Activated naive CD4-positive, alpha-beta T cell treated with anti-CD3 and anti-CD28 coated beads, Interleukin-2, amount 50 U/mL, for 72 hours (primary cell): ENCODE data around the gene VAV3. TPM values are rescaled to one million over a fixed set of nuclear protein-coding genes. Genes with fewer than 3 reads are reported as not detected.
A peak's percentile ranks its signal among the peaks of the same experiment; 100 is the strongest.

ENCODE experiments used
- ATAC-seq, 2 donors: fragments of 150-1000 bp; cut with Tn5 transposase; 2 replicates each; pipeline ENCODE4 v1.10.0; 2021; ENCODE audit warnings: mild to moderate bottlenecking in 2 of 2, moderate library complexity in 2 of 2
- DNase-seq, 2 donors: peaks; one replicate each; pipeline ENCODE4 v3.0.0; 2021 to 2022; ENCODE audit warnings: low spot score in 2 of 2
- H3K27ac Mint-ChIP-seq, 2 donors: one replicate each; pipeline ENCODE4 v1.8.0; 2022; ENCODE audit warnings: mild to moderate bottlenecking in 2 of 2, mixed read lengths in 2 of 2
- H3K36me3 Mint-ChIP-seq, 2 donors: one replicate each; pipeline ENCODE4 v1.8.0; 2022; ENCODE audit warnings: mixed read lengths in 2 of 2
- H3K9me3 Mint-ChIP-seq, 2 donors: one replicate each; pipeline ENCODE4 v1.8.0; 2022; ENCODE audit warnings: mixed read lengths in 2 of 2
- total RNA-seq, 2 donors: library from RNA; stranded (reverse); gene quantifications; one replicate each; pipeline ENCODE4 v1.2.3, GENCODE V29; 2022

Gene VAV3
- total RNA-seq, 2 donors from 2014 or later: 1.8 to 4.7 TPM

DNA sequence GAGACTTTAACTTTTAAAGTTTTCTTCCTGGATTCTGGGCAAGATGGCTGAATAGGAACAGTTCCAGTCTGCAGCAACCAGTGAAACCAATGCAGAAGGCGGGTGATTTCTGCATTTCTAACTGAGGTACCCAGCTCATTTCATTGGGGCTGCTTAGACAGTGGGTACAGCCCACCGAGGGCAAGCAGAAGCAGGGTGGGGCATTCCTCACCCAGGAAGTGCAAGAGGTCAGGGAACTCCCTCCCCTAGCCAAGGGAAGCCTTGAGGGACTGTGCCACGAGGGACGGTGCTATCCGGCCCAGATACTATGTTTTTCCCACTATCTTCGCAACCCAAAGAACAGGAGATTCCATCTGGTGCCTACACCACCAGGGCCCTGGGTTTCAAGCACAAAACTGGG, 121.0 kb downstream of the VAV3 start:
- DNase-seq: no peak
- no peak for ATAC-seq
- Mint-ChIP-seq H3K36me3 (peaks cover 13 to 32% of the 10 kb centered on the region in 2 donors), H3K9me3 (peaks cover 0 to 6% of the 10 kb centered on the region in 2 donors), H3K27ac (peak overlapping the region in 1 of 2 donors; percentile 72)

DNA sequence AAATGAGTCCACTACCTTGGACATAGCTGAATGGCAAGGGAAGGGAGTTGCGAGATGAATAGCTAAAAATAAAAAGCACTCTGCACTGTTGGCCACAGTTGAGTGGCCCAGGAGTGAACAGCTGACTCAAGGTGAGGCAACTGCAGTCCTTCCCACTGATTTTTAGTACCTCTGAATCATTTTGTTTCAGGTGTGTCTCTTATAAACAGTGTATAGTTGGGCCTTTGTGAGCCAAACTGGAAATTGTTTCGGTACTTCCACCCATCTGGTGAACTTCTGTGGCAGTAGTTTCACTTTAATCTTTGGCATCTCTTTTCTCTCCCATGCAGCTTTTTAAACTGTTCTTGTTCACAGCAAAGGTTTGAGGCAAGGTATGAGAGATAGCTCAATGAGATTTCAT, 122.7 kb downstream of the VAV3 start:
- H3K27ac Mint-ChIP-seq: peak overlapping the region in 1 of 2 donors; percentile 33

DNA sequence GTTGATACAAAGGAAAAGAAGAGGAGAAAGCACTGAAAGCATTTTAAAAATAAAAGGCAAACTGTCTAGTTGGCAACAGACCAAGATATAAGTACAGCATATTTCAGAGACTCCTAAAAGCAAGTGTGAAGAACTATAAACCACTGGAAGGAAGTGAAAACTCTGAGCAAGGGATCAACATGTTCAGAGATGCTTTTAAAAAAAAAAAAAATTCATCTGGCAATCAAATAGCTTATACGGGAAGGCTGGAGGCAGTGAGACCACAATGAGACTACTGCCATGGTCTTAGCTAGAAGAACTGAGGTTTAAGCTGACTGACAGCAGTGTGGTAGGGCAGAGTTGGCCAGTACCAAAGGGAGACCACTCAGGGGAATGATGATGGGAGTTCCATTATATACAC, 124.3 kb downstream of the VAV3 start:
- peak in 1 of 2 donors; percentile 44 for ATAC-seq
- no peak for DNase-seq
- peaks cover 5 to 34% of the 10 kb centered on the region in 2 donors for H3K36me3 Mint-ChIP-seq
- H3K27ac Mint-ChIP-seq: peak overlapping the region in 1 of 2 donors; percentile 8
- peaks cover 0 to 14% of the 10 kb centered on the region in 2 donors for H3K9me3 Mint-ChIP-seq

More for the DNA sequence above, 122.7 kb downstream of the VAV3 start:
- H3K36me3 Mint-ChIP-seq: peaks cover 12 to 28% of the 10 kb centered on the region in 2 donors
- ATAC-seq (peak; percentile 84 to 89), DNase-seq (no peak)
- H3K9me3 Mint-ChIP-seq: peaks cover 0 to 6% of the 10 kb centered on the region in 2 donors

DNA sequence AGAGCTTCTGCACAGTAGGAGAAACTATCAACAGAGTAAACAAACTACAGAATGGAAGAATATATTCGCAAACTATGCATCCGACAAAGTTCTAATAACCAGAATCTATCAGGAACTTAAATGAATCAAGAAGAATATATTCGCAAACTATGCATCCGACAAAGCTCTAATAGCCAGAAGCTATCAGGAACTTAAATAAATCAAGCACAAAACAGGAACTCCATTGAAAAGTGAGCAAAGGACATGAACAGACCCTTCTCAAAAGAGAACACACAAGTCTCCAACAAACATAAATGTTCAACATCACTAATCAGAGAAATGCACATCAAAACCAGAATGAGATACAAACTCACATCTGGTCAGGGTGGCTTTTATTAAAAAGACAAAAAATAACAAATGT, 126.9 kb downstream of the VAV3 start:
- Mint-ChIP-seq H3K36me3 (peaks cover 0 to 24% of the 10 kb centered on the region in 2 donors), H3K9me3 (peaks cover 0 to 10% of the 10 kb centered on the region in 2 donors), H3K27ac (no peak overlapping the region)
- ATAC-seq (no peak), DNase-seq (no peak)

DNA sequence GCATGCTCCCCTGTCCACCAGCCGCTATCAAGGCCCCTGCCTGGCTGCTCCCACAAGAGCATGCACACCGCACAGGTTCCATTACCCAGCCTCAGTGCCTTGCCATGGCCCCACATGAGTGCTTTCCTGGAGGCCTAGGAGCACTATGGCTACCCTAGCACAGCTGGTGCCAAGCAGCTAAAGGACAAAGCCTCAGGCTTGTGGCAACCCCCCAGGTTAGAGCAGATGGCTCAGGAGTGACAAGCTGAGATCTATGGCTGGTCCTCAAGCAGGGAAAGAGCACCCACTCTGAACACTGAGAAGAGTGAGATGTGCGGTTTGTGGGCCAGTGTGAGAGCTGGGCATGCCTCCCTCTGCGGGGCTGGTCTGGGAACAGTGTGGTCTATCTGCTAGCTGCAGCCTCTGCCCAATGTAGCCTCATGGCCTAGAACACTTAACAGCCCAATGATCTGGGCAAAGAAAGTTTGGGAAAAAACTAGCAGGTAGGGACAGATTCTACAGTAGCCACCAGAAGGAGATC, 129.8 kb downstream of the VAV3 start:
- ATAC-seq (no peak), DNase-seq (no peak)
- Mint-ChIP-seq H3K36me3 (peaks cover 0 to 24% of the 10 kb centered on the region in 2 donors), H3K9me3 (peaks cover 0 to 10% of the 10 kb centered on the region in 2 donors), H3K27ac (no peak overlapping the region)

DNA sequence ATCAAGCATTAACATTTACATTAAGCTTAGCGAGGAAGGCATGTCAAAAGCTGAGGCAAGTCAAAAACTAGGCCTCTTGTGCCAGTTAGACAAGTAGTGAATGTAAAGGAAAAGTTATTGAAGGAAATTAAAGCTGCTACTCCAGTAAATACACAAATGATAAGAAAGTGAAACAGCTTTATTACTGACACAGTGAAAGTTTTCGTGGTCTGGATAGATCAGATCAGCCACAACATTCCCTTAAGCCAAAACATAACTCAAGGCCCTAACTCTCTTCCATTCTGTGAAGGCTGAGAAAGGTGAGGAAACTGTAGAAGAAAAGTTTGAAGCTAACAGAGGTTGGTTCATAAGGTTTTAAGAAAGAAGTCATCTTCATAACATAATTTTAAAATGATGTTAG, 131.9 kb downstream of the VAV3 start:
- no peak for DNase-seq
- peaks cover 0 to 10% of the 10 kb centered on the region in 2 donors for H3K9me3 Mint-ChIP-seq
- H3K36me3 Mint-ChIP-seq: peaks cover 0 to 24% of the 10 kb centered on the region in 2 donors
- H3K27ac Mint-ChIP-seq: no peak overlapping the region
- ATAC-seq: no peak

DNA sequence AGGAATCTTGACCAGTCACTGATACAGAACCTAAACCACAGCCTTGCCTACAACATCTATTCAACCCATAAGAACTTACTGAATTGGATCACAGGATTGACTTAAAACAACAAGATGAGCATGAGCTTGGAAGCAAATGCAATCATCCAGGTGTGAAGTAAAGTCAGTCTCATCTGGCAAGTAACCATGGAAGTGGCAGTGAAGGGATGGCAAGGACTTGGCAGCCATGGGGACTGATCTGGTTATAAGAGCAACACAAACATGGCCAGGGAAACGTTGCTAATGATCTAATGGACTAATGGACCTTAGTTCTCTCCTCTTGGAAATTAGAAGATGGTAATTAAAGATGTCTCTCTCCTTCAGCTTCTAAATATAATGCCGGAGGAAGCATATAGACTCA, 133.1 kb downstream of the VAV3 start:
- H3K9me3 Mint-ChIP-seq: peaks cover 0 to 10% of the 10 kb centered on the region in 2 donors
- DNase-seq: no peak
- ATAC-seq: no peak
- H3K36me3 Mint-ChIP-seq: peaks cover 0 to 12% of the 10 kb centered on the region in 2 donors
- H3K27ac Mint-ChIP-seq: peak overlapping the region in 1 of 2 donors; percentile 28

DNA sequence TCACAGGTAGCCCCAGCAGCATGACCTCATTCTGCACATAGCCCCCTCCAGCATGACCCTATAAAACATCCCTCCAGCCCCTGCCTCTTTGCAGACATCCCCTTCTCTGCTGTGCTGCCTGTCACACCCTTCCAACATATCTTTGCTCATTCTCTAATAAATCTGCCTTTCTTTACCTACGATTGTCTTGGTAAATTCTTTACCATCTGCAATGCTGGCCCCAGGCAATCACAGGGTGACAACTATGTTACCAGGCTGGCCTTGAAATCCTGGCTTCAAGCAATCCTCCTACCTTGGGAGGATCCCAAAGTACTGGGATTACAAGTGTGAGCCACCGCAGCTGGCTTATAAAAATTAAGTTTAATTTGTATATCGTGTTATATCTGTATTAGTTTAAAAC, 134.5 kb downstream of the VAV3 start:
- ATAC-seq: no peak
- no peaks in the 10 kb centered on the region for H3K9me3 Mint-ChIP-seq
- no peak overlapping the region for H3K27ac Mint-ChIP-seq
- H3K36me3 Mint-ChIP-seq: no peaks in the 10 kb centered on the region
- DNase-seq: no peak

DNA sequence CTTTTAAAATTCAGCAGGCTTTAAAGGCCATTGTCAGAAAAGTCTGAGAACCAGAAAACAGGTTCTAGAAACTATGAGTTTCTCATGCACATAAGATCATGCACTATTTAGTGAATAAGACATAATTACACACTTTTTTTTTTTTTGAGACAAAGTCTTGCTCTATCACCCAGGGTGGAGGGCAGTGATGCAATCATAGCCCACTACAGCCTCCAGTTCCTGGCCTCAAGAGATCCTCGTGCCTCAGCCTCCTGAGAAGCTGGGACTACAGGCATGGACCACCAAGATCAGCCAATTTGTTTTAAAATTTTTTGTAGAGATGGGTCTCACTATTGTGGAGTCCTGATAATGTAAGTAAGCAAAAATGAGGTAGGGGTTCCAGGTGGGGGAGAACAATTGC, 134.9 kb downstream of the VAV3 start:
- ATAC-seq (no peak), DNase-seq (no peak)
- Mint-ChIP-seq H3K9me3 (no peaks in the 10 kb centered on the region), H3K36me3 (no peaks in the 10 kb centered on the region), H3K27ac (no peak overlapping the region)

DNA sequence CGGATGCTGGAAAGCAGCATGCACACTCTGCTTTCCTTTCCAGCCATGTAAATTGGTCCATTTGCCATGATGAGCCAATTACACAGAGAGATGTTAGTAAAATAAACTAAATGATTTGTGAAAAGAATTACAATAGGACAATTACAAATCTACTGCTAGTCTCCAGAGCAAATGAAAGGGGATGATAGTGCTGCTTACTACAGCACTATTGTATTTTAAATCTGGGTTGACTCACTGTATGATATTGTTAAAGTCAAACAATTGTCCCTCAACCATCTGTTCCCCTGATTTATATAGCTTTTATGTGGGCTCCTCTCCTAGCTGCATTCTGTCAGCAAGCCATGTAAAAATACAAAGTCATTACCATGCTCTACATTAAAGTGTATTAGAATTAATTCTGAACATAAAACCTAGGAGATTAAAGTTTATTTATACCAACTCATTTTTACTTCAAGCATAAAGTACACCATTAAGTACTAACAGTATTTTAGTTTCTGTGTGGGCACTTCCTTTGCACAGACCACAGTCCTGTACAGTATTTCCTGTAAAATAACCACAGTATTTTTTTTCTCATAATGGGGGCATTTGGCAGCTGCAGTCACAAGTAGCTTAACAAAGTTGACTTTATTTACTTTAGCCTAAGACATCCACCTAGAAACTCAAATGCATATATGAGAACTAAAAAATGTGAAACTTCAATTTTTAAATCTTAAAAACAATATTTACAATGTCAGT, 135.8 kb downstream of the VAV3 start:
- H3K9me3 Mint-ChIP-seq: peaks cover under 1% of the 10 kb centered on the region in 2 donors
- DNase-seq: no peak
- no peak for ATAC-seq
- peaks cover 1% of the 10 kb centered on the region in 2 donors for H3K36me3 Mint-ChIP-seq
- no peak overlapping the region for H3K27ac Mint-ChIP-seq

DNA sequence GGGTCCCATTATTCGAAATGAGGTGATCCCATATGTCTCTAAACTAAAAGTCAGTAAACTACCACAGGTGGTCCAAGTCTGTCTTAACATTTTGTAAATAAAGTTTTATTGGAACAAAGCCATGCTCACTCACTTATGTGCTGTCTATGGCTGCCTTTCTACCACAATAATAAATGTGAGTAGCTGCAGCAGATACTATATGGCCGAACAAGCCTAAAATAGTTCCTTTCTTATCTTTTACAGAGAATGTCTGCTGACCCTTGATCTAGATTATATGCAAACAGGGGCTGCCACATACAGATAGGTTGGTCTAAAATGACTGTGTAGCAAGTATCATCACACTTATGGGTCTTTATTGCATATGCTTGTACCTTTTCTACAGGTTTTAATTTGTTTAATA, 140.0 kb downstream of the VAV3 start:
- H3K36me3 Mint-ChIP-seq: peaks cover 25 to 31% of the 10 kb centered on the region in 2 donors

DNA sequence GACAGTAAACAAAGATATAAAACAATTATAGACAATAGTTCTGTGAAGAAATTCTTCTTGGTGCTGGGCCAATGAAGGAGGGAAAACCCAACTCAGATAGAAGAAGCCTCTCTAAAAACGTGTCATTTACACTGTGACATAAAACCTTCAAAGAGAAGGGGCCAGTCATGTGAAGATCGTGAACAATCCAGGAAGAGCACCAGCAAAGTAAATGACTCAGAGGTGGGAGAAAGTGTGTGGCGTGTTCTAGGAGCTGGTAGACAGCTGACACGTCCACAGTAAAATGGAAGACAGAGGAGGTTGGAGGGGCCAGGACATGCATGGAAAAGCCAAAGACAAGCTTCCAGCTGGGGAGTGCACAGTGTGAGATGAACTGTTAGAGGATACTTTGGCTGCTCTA, 143.6 kb downstream of the VAV3 start:
- DNase-seq (peak in 1 of 2 donors; percentile 25), ATAC-seq (peak; percentile 95 to 97)
- Mint-ChIP-seq H3K9me3 (peaks cover 13 to 29% of the 10 kb centered on the region in 2 donors), H3K27ac (peak overlapping the region; percentile 77 to 94), H3K36me3 (peaks cover 25 to 31% of the 10 kb centered on the region in 2 donors)

More for the DNA sequence above, 140.0 kb downstream of the VAV3 start:
- ATAC-seq: no peak
- no peak for DNase-seq
- H3K27ac Mint-ChIP-seq: no peak overlapping the region
- H3K9me3 Mint-ChIP-seq: peaks cover 13 to 29% of the 10 kb centered on the region in 2 donors

DNA sequence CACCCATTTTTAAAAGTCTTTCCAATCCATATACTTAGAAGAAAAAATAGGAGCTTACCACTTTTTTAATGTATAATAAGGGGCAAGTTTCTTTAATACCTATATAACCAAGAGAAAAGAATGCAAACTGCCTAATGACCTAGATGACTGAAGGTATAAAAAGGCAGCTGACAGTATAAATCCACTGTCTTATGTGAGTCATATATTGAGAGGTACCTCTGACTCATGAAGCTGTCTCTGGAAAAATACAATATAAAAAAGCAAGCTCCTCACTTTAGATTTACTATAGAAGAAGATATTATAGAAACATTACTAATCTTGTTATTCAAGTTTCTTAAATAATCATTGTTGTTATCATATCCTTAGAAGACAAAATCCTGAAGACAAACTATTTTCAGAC, 144.2 kb downstream of the VAV3 start:
- ATAC-seq (peak; percentile 84 to 91), DNase-seq (no peak)
- Mint-ChIP-seq H3K36me3 (peaks cover 25 to 31% of the 10 kb centered on the region in 2 donors), H3K27ac (peak overlapping the region; percentile 77 to 94), H3K9me3 (peaks cover 13 to 29% of the 10 kb centered on the region in 2 donors)

DNA sequence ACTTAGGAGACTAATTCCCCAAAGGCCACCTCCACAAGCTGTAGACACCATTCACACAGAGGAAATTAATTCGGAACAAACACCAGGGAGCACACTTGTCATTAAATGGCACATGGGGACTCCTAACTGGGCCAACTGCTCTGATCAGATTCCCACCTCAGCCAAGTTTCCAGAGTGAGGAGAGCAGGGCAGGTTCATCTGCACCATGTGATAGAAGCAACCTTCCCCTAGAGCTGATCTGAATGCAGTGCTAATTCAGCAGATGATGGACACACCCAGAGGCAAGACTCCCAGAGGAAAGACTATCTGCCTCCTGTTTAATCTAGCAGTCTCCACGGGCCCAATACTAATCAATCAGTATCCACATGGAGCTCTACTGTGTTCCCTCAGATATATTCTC, 147.0 kb downstream of the VAV3 start:
- DNase-seq (no peak), ATAC-seq (no peak)
- no peak overlapping the region for H3K27ac Mint-ChIP-seq
- H3K9me3 Mint-ChIP-seq: peaks cover 4 to 16% of the 10 kb centered on the region in 2 donors
- H3K36me3 Mint-ChIP-seq: peaks cover 11 to 17% of the 10 kb centered on the region in 2 donors

DNA sequence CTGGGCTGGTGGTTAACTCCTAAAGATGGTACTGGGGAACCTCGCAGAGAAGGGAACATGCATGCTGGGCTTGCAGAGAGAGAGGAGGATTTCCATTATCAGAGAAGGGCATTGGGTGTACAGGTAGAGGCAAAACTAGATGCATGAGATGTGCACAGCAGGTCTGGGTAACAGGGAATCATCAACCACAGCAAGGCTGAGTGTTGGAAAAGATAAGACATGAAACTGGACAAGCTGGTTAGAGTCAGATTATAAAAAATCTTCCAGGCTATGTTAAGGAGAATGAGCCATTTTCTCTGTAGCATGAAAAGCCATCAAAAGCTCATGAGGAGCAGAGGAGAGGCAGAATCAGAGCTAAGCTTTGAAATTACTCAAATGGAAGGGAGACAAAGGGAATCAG, 147.8 kb downstream of the VAV3 start:
- H3K36me3 Mint-ChIP-seq: peaks cover 9 to 11% of the 10 kb centered on the region in 2 donors
- DNase-seq (no peak), ATAC-seq (no peak)
- peaks cover 4 to 11% of the 10 kb centered on the region in 2 donors for H3K9me3 Mint-ChIP-seq
- H3K27ac Mint-ChIP-seq: peak overlapping the region in 1 of 2 donors; percentile 26

DNA sequence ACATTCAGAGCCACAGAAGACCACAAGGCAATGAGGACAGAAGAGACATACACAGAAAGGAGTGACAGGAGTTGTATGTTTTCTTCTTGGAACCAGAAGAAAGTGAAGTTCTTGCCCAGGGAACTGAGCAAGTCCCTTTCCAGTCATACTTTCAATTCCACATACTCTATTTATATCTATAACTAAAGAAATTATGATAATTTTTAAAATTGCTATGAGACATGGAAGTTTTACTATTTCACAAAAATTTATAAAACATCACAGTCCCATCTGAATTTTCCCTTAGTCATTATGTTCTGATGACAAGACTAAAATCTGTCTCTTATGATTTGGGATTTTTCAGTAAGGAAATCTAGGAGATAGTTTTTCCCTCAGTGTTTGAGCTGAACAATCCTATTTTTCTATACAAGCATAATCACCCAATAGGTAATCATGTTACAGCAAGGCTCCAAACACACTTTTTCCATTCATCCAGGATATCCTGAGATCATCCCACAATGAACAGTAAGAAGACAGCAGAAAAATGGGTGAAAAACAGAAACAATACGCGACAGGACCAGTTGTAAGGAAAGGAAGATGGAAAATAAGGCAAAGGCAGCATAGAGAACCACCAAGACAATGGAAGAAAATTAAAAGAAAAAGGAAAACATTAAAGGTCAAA, 154.6 kb downstream of the VAV3 start:
- no peak for DNase-seq
- Mint-ChIP-seq H3K27ac (no peak overlapping the region), H3K36me3 (no peaks in the 10 kb centered on the region), H3K9me3 (peaks cover 0 to under 1% of the 10 kb centered on the region in 2 donors)
- ATAC-seq: no peak

DNA sequence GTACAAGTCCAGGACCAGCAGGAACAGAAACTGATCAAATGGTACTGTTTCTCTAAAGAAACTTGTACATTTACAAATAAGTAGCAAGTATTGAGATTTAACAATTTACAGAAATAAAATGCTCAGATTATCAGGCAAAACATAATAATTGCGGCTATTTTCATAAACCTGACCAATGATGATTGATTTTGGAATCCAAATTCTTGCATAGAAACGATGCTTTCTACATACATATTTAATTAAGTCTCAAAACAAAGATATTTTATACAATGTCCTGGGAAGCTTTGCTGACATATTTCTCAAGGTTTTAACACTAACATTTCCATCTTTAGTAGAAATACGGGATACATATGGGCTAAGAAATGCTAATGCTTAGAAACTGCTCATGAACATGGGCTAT, 157.1 kb downstream of the VAV3 start:
- no peak for DNase-seq
- Mint-ChIP-seq H3K9me3 (peaks cover 0 to 5% of the 10 kb centered on the region in 2 donors), H3K27ac (no peak overlapping the region), H3K36me3 (no peaks in the 10 kb centered on the region)
- ATAC-seq: no peak
